NB4 (cell line): Measurements from ENCODE around the gene DNMBP.

Experiments
- DNase-seq: peaks from one replicate; pipeline ENCODE4 v3.0.0; 2010; ENCODE audit warnings: low read depth
- H3K4me3 ChIP-seq: one replicate; pipeline ENCODE4 v1.5.1; 2011; ENCODE audit warnings: mild to moderate bottlenecking, low read depth, low read length, moderate library complexity
- MYC ChIP-seq: IDR thresholded peaks from 2 replicates; pipeline ENCODE4 v1.6.1; 2011; ENCODE audit warnings: low read depth, low read length
- POLR2A ChIP-seq: IDR thresholded peaks from 2 replicates; pipeline ENCODE4 v1.6.1; 2011; ENCODE audit warnings: mild to moderate bottlenecking; ENCODE audit not compliant: insufficient read length; ENCODE audit errors: extremely low read depth
- TF ChIP-seq, protein P1 (sequence below): IDR thresholded peaks from 2 replicates; pipeline ENCODE4 v1.6.1; 2011; ENCODE audit warnings: low read depth, low read length
- TF ChIP-seq, protein P2 (sequence below): IDR thresholded peaks from one replicate; pipeline ENCODE4 v1.5.1; 2012; ENCODE audit warnings: low read depth, low read length

Gene DNMBP

DNA sequence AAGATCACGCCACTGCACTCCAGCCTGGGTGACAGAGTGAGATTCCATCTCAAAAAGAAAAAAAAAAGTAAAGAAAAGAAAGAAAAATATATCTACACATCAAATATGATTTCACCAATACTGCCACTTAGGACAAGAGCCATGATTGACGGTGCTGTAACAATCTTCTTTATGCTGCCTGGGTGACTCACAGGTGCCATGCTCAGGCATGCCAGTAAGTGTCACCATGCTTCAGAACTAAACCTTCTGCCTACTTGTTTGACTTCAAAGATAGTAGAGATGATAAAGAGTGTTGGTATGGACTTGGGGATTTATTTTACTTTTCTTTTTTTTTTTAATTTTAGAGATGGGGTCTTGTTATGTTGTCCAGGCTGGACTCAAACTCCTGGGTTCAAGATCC is 33.6 kb upstream of the DNMBP start:
- TF ChIP-seq MYC, result no peak
- TF ChIP-seq, protein P1, sequence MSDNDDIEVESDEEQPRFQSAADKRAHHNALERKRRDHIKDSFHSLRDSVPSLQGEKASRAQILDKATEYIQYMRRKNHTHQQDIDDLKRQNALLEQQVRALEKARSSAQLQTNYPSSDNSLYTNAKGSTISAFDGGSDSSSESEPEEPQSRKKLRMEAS, result no peak
- no peak for TF ChIP-seq POLR2A
- no peak for DNase-seq

DNA sequence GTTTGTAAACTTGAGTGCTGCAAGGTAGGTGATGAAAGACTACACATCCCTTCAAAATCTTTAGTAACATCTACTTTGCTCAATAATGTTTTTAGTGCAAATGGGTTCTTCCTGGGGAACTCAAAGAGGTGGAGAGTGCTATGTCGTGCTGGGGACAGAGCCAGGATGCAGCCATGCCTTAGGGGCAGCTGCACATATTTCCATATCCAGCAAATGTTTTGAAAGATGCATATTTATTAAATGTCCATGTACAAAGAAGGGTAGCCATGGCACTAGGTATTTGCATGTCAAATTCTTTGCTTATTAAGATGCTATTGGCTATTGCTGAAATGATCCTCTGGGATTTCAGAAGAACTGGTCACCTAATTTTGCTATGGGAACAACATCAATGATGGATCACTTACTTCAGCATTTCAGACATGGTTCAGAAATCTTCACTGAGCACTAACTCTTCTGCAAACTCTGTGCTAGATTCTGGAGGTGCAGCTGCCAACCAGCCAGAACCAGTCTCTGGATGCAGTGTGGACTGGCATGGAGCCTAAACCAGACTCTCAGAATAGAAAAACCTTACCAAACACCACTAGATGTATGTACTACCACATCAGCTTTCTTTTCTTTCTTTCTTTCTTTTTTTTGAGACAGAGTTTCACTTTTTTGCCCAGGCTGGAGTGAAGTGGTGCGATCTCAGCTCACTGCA is 31.7 kb upstream of the DNMBP start:
- TF ChIP-seq, protein P1, result no peak
- no peak for TF ChIP-seq MYC
- no peak overlapping the region for H3K4me3 ChIP-seq
- no peak for DNase-seq

More for the DNA sequence above, 33.6 kb upstream of the DNMBP start:
- no peak overlapping the region for H3K4me3 ChIP-seq

DNA sequence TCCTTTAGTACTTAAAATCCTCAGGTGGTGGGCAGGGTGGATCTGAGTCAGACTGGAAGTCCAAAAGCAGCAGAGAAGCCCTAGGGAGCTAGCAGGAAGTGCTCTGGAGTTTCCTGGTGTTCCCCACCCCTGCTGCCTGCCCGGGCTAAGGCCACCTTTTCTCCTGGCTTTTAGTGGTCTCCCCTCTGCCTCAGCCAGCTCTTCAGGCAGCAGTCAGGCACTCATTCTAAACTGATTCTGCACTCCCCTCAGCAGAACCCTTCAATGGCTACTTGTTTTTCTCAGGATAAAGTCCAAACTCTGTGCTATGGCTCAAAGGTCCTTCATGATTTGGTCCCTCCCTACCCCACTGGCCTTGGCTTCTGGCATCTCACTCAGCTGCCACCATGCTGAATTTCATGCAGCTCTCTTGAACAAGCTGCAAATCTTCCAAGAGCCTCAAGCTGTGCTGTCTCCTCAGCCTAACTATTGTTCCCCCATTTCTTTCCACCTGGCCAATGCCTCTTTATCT is 28.9 kb upstream of the DNMBP start:
- TF ChIP-seq, protein P1, result no peak
- TF ChIP-seq, protein P2, sequence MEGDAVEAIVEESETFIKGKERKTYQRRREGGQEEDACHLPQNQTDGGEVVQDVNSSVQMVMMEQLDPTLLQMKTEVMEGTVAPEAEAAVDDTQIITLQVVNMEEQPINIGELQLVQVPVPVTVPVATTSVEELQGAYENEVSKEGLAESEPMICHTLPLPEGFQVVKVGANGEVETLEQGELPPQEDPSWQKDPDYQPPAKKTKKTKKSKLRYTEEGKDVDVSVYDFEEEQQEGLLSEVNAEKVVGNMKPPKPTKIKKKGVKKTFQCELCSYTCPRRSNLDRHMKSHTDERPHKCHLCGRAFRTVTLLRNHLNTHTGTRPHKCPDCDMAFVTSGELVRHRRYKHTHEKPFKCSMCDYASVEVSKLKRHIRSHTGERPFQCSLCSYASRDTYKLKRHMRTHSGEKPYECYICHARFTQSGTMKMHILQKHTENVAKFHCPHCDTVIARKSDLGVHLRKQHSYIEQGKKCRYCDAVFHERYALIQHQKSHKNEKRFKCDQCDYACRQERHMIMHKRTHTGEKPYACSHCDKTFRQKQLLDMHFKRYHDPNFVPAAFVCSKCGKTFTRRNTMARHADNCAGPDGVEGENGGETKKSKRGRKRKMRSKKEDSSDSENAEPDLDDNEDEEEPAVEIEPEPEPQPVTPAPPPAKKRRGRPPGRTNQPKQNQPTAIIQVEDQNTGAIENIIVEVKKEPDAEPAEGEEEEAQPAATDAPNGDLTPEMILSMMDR, result no peak
- no peak for TF ChIP-seq MYC
- no peak for TF ChIP-seq POLR2A
- H3K4me3 ChIP-seq, result no peak overlapping the region
- DNase-seq, result no peak

DNA sequence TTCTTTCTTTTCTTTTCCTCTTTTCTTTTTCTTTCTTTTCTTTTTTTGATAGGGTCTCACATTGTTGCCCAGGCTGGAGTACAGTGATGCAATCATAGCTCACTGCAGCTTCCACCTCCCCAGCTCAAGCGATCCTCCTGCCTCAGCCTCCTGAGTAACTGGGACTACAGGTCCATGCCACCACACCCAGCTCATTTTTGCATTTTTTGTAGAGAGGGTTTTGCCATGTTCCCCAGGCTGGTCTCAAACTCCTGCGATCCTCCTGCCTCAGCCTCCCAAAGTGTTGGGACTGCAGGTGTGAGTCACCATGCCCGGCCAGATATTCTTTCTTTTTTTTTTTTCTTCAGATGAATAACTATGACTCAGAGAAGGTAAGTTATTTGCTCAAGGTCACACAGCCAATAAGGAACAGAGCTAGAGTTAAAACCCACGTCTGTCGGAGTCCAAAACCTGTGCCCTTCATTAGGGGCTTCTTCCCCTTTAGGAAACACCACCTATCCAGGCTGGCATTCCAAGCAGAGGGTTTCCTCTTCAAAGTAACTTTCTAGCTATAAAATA is 28.1 kb upstream of the DNMBP start:
- TF ChIP-seq, protein P2, result no peak
- TF ChIP-seq MYC (no peak), POLR2A (no peak)
- TF ChIP-seq, protein P1, result no peak
- H3K4me3 ChIP-seq, result no peak overlapping the region
- no peak for DNase-seq

DNA sequence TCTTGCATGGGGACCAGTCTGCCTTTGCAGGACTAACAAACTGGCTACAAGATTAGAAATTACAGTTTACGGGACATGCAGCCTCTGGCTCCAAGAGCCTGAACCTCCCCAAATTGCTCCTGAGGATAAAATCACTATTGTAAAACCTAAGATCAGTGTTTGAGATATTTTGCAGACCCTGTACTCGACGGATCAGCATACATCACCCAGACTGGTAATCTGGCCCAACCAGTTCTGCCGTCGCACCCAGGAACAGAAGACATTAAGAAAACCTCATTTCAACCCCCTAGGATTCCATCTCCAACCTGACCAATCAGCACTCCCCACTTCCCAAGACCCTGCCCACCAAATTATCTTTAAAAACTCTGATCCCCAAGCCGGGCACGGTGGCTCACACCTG is 27.1 kb upstream of the DNMBP start:
- TF ChIP-seq, protein P1, result no peak
- TF ChIP-seq, protein P2, result no peak
- no peak for TF ChIP-seq POLR2A
- no peak for DNase-seq
- no peak overlapping the region for H3K4me3 ChIP-seq

DNA sequence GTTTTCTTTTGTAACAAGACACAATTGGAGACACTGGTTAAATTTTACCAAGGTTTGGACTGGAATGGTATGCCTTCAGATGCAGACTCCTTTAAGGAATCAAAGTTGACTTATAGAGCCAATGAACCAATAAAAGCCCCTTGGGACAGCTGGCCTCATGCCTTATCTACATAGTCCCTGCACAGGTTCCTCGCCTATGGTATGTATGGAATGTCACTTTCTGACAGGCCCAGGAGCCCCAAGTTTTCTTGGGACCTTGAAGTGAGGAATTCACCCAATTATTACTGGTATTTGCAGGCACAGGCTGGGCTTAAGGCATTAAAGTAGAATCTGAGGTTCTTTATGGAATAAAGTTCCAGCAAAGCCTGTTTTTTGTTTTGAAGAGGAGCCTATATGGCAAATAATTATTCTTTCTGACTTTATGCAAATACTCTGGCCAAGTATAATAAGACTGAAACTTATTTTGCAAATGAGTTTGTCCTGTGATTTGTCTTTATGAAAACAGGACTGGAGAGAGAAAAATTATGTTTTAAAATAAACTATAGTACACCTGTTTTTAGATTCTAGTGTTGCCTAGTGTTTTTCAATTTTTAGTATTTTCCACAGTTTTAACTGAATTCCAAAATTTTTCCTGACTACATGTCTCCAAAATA is 24.1 kb upstream of the DNMBP start:
- H3K4me3 ChIP-seq, result no peak overlapping the region
- TF ChIP-seq, protein P2, result no peak
- TF ChIP-seq, protein P1, result no peak
- TF ChIP-seq POLR2A (no peak), MYC (no peak)
- DNase-seq, result no peak
